ENCODE data around the gene SNRPA.

The SNRPA gene

GRCh38 chr19:40716482-40717324, 34.3 kb upstream of the SNRPA start, which contains the start of the genes COQ8B and ITPKC (continued):
- TF ChIP-seq, protein P1, sequence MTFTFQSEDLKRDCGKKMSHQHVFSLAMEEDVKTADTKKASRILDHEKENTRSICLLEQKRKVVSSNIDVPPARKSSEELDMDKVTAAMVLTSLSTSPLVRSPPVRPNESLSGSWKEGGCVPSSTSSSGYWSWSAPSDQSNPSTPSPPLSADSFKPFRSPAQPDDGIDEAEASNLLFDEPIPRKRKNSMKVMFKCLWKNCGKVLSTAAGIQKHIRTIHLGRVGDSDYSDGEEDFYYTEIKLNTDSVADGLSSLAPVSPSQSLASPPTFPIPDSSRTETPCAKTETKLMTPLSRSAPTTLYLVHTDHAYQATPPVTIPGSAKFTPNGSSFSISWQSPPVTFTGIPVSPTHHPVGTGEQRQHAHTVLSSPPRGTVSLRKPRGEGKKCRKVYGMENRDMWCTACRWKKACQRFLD (tag by site-specific recombination; IDR thresholded peaks at IDR 0.05), result no peak
- TF ChIP-seq ZNF223 (tag by site-specific recombination; IDR thresholded peaks at IDR 0.05), result no peak
- TF ChIP-seq ZBTB10 (tag by site-specific recombination; IDR thresholded peaks at IDR 0.05), result peak; percentile 98
- TF ChIP-seq ZNF449 (tag by site-specific recombination; IDR thresholded peaks at IDR 0.05), result no peak
- TF ChIP-seq, protein P2, sequence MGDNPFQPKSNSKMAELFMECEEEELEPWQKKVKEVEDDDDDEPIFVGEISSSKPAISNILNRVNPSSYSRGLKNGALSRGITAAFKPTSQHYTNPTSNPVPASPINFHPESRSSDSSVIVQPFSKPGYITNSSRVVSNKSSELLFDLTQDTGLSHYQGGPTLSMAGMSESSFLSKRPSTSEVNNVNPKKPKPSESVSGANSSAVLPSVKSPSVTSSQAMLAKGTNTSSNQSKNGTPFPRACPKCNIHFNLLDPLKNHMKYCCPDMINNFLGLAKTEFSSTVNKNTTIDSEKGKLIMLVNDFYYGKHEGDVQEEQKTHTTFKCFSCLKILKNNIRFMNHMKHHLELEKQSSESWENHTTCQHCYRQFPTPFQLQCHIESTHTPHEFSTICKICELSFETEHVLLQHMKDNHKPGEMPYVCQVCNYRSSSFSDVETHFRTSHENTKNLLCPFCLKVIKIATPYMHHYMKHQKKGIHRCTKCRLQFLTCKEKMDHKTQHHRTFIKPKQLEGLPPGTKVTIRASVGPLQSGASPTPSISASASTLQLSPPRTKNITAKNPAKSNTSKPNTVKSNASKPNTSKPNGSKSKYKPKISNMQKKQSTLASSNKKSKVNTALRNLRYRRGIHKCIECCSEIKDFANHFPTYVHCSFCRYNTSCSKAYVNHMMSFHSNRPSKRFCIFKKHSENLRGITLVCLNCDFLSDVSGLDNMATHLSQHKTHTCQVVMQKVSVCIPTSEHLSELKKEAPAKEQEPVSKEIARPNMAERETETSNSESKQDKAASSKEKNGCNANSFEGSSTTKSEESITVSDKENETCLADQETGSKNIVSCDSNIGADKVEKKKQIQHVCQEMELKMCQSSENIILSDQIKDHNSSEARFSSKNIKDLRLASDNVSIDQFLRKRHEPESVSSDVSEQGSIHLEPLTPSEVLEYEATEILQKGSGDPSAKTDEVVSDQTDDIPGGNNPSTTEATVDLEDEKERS (tag by site-specific recombination; IDR thresholded peaks at IDR 0.05), result no peak; the same call in 1 of the 2 replicates
- no peak for TF ChIP-seq ZNF514 (tag by site-specific recombination; IDR thresholded peaks at IDR 0.05)
- no peak for TF ChIP-seq ZNF37A (tag by site-specific recombination; IDR thresholded peaks at IDR 0.05)
- TF ChIP-seq ZNF132 (tag by site-specific recombination; IDR thresholded peaks at IDR 0.05; ENCODE audit: borderline replicate concordance), result no peak
- no peak for TF ChIP-seq ZNF670 (tag by site-specific recombination; IDR thresholded peaks at IDR 0.05; ENCODE audit: low read depth)
- no peak for TF ChIP-seq ZNF114 (tag by site-specific recombination; IDR thresholded peaks at IDR 0.05)
- no peak for TF ChIP-seq ZSCAN23 (tag by site-specific recombination; IDR thresholded peaks at IDR 0.05)
- TF ChIP-seq KLF16 (tag by site-specific recombination; IDR thresholded peaks at IDR 0.05), result peak; percentile 95
- no peak for TF ChIP-seq ZFHX2 (tag by site-specific recombination; conservative IDR thresholded peaks at IDR 0.05)
- peak; percentile 94 for TF ChIP-seq ZBTB11 (tag by site-specific recombination; conservative IDR thresholded peaks at IDR 0.05; ENCODE audit: low read depth)
- TF ChIP-seq BCL6B (tag by site-specific recombination; IDR thresholded peaks at IDR 0.05), result no peak
- no peak for TF ChIP-seq ZNF791 (tag by site-specific recombination; IDR thresholded peaks at IDR 0.05)
- peak; percentile 92 for TF ChIP-seq KLF9 (tag by site-specific recombination; IDR thresholded peaks at IDR 0.05; ENCODE audit: low read depth)
- TF ChIP-seq ZNF221 (tag by site-specific recombination; IDR thresholded peaks at IDR 0.05; ENCODE audit: borderline replicate concordance), result 0 out of 2 replicates have a peak, but pooled peaks have one; percentile 25
- TF ChIP-seq ZNF548 (tag by site-specific recombination; IDR thresholded peaks at IDR 0.05), result no peak
- TF ChIP-seq GLI4 (tag by site-specific recombination; IDR thresholded peaks at IDR 0.05), result no peak
- TF ChIP-seq ZNF157 (tag by site-specific recombination; IDR thresholded peaks at IDR 0.05), result no peak
- no peak for TF ChIP-seq ZNF10 (tag by site-specific recombination; IDR thresholded peaks at IDR 0.05)
- TF ChIP-seq ZNF596 (tag by site-specific recombination; IDR thresholded peaks at IDR 0.05), result no peak
- peak; percentile 57; the same call in 1 of the 2 replicates for TF ChIP-seq ZBTB17 (tag by site-specific recombination; IDR thresholded peaks at IDR 0.05)
- TF ChIP-seq ZNF324 (tag by site-specific recombination; IDR thresholded peaks at IDR 0.05), result peak; percentile 38
